Inflammatory macrophage treated with lipopolysaccharide for 1 hour (primary cell): Measurements from ENCODE around the gene FOXO1.
"Not testable (repeated sequence)": the region's sequence is repeated elsewhere in the genome, so short reads cannot be mapped to it uniquely, and the experiment has no call there.

ENCODE experiments used
- DNase-seq, 2 donors: peaks; one replicate each; pipeline ENCODE4 v3.0.0-alpha.2; 2020 to 2022

FOXO1 gene

GRCh38 chr13:40665126-40666044 is 1.1 kb downstream of the FOXO1 start:
- DNase-seq: peak; percentile 25 to 40

GRCh38 chr13:40664350-40665125 is 1.9 kb downstream of the FOXO1 start:
- peak; percentile 48 to 71 for DNase-seq

GRCh38 chr13:40664100-40664349 is 2.4 kb downstream of the FOXO1 start:
- DNase-seq: not testable (repeated sequence)

DNA sequence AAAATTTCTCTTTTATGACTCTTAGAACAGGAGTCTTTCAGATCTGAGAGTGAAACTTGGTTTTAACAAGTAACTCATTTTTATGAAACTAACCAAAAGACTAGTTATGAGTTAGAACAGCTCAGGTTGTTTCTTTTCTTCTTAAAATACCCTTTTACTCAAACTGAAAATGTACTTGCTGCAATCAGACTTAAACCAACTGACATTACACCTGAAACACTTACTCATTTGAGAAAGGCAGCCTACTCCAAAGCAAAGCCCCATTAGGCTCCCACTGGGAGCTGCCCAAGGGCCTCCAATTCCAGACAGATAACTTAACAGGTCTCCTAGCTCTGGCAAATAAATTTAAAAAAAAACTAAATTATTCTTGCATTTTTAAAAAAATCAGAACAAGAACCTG is 3.6 kb downstream of the FOXO1 start:
- DNase-seq: no peak

GRCh38 chr13:40661875-40662665 is 4.4 kb downstream of the FOXO1 start:
- peak; percentile 56 to 70 for DNase-seq

- DNase-seq: no peak
Measured at GRCh38 chr13:40660692-40661091, 5.7 kb downstream of the FOXO1 start.

- DNase-seq: peak; percentile 64 to 91
Measured at GRCh38 chr13:40660141-40660664, 6.2 kb downstream of the FOXO1 start.

DNA sequence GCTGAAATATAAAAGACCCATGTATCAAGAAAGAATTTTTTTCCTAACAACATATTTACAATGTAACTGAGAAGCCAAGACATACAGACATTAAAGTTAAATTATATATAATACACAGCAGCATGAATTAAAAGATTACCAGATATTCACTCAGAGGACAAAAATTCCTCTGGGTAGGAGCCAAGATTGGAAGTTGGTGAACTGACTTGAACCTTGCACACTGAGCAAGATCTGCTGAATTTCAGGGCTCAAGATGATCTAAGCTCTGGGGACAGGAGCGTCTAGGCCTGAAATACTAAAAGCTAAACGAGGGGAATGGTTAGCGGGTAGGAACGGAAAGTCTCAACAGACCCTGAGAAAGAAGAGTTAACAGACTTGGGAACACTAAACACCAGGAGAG is 8.5 kb downstream of the FOXO1 start:
- no peak for DNase-seq

DNA sequence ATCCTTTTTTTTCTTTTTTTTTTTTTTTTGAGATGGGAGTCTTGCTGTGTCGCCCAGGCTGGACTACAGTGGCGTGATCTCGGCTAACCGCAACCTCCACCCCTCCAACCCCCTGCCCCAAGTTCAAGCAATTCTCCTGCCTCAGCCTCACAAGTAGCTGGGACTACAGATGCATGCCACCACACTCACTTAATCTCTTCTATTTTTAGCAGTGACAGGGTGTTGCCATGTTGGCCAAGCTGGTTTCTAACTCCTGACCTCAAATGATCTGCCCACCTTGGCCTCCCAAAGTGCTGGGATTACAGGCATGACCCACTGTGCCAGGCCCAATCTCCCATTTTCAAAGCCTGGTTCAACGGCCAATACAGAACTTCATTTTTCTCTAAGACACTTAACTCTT is 9.1 kb downstream of the FOXO1 start:
- DNase-seq: no peak

- peak; percentile 57 to 66 for DNase-seq
Measured at GRCh38 chr13:40656358-40656757, 10.1 kb downstream of the FOXO1 start.

GRCh38 chr13:40653527-40654318 is 12.7 kb downstream of the FOXO1 start:
- DNase-seq: peak; percentile 62 to 73

DNA sequence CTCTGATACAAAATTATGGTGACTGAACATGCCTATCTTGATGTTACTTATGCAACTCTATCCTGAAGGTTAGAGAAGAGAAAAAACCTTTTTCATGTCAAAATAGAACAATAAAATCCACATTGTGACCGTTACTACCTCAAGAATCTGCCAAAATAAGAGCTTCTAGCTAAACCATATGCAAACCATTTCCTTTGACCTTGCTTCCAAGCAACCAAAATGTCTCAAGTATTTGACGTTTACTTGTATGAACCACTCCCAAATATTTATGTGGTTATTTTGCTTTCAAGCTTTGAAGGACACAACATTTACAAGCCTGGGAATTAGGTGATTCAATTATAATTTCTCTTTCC is 13.9 kb downstream of the FOXO1 start:
- no peak for DNase-seq

DNA sequence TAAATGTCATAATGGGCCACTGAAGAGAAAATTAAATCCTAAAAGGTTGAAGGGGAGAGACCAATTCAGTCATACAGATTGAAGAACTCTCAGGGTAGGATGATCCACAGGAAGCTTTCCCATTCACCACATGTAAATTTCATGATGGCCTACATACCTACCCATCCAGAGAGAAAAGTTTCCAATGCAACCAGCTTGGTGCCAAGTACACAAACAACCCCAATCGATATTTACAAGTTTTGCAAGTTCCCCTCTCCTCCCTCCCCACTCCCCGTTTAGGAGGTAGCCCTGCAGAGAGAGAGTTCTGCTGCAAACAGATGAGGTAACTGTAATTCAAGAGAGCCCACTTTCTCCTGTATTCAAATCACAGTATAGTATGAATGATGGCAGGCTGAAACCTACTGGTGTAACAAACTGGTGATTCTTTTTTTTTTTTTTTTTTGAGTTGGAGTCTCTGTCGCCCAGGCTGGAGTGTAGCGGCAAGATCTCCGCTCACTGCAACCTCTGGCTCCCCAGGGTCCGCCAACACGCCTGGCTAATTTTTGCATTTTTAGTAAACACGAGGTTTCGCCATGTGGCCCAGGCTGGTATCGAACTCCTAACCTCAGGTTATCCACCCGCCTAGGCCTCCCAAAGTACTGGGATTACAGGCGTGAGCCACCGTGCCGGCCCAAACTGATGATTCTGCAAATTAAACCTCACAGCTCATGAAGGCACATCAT is 14.4 kb downstream of the FOXO1 start:
- DNase-seq: no peak

GRCh38 chr13:40648841-40649240 is 17.6 kb downstream of the FOXO1 start:
- no peak for DNase-seq

- DNase-seq: no peak
Measured at GRCh38 chr13:40648040-40648439, 18.4 kb downstream of the FOXO1 start.

GRCh38 chr13:40644838-40645604 is 21.4 kb downstream of the FOXO1 start:
- DNase-seq: peak in 1 of 2 donors; percentile 38

DNA sequence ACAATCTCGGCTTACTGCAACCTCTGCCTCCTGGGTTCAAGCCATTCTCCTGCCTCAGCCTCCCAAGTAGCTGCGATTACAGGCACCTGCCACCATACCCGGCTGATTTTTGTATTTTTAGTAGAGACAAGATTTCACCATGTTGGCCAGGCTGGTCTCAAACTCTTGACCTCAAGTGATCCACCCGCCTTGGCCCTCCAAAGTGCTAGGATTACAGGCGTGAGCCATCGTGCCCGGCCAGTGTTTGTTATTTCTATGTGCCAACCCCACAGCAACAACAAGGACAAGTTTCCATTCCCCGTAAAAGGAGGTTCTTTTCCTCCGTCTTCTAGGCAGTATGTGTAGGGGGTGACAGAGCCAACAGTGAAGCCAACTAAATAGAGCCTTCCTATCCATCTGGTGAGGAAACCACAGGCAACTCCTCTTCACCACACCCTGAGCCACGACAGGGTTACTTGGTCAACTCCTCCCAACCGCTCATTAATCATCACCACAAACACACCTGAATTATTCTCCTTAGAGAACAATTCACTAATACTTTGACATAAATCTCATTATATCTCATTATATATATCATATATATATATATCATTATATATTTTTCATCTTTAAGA is 25.5 kb downstream of the FOXO1 start:
- DNase-seq: no peak

GRCh38 chr13:40640202-40640601 is 26.2 kb downstream of the FOXO1 start:
- DNase-seq: no peak

DNA sequence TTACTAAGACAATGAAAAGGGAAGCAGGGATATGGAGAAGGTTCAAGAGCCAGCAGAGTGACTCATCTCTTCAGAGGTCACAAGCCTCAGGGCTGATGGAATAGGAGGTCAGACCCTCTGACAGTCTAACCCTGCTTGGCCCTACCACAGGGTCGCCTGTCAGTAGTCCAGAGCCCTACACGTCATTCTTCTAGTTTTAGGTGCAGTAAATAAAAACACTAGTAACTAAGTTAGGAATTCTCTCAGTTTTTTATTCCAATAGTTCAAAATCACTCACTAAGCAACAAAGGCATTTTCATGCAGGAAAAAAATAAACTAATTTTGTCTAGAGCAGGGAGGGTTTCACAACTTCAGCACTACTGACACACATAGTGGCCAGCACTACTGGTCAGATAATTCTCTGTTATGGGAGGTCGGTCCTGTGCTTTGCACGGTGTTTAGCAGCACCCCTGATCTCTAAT is 27.2 kb downstream of the FOXO1 start:
- DNase-seq: peak; percentile 72 to 94

DNA sequence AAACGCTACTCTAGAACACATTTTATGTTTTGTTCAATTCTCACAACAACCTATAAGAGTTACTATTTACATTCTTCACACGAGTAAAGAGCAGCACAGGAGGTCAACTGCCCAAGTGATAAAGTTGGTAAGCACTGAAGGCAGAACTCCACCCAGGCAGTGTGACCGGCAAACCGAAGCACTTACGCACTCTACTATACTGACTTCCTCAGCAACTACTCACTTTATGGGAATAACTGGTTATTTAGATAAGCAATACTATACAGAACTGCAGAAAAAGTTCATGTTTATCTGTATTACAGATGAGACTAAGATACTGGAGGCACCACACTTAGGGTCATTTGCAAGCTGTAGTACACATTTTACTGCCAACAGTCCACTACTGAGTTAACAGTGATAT is 28.8 kb downstream of the FOXO1 start:
- DNase-seq: peak in 1 of 2 donors; percentile 30
